ENCODE results near the gene OPCML.

The OPCML gene

DNA sequence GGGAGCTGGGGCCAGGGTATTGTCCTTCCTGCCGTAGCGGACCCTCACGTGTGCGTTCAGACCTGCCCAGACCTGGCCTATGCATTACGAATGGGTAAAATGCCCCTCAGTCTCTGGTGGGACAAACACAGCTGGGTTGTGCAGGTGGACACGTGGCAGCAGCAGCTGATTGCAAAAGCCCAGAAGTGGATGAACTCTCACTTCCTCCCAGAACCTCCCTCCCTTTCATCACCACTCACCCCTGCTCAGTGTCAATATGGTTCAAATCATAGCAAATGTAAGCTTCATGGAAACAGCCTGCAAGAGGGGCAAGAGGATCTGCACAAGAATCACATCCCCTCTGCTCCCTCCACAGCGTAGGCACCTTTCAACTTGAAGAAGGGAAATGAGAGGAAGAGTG lies 352.1 kb downstream of the OPCML start:
- no peak for DNase-seq (ENCODE audit: low read depth in 2 of 2)

- no peak for DNase-seq (ENCODE audit: low read depth in 2 of 2)
These were observed 355.6 kb downstream of the OPCML start for GRCh38 chr11:133176748-133177147.

DNA sequence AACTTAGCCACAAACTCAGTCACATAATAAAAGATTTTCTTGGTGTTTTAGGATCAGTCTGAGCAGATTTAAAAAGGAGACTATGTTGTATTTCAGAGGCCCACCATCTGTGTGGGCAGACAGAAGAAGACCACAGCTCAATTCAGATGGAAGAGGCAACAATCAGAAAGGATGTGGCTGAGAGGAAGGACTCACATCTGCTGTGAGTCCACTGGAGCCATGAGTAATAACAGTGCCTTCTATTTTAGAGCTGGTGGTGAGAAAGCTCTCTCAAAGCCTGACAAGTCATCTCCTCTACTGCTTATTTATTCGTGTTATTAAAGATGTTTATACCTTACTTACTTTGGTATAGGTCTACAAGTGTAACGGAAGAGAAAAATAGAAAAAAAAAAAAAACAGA lies 357.2 kb downstream of the OPCML start:
- DNase-seq (ENCODE audit: low read depth in 2 of 2) = no peak

- DNase-seq (ENCODE audit: low read depth in 2 of 2) = no peak
These were observed 358.4 kb downstream of the OPCML start for GRCh38 chr11:133173810-133174412.

DNA sequence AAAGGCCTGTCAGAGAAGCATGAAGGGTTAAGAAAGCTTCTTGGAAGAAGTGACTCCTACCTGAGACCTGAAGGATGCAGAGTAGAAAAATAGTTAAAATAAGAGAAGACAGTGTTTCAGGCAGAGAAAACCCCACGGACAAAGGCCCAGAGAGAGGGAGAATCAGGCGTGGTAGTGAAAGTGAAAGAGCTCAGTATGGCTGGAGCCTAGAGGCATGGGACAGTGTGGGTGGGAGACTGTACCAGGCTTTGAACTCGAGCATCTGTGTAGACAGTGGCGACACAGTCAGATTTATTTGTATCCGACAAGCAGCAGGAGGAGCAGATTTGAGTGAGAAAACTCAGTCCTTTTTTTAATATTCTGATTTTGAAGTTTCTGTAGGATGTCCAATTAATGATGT lies 360.0 kb downstream of the OPCML start:
- DNase-seq (ENCODE audit: low read depth in 2 of 2) = no peak

DNA sequence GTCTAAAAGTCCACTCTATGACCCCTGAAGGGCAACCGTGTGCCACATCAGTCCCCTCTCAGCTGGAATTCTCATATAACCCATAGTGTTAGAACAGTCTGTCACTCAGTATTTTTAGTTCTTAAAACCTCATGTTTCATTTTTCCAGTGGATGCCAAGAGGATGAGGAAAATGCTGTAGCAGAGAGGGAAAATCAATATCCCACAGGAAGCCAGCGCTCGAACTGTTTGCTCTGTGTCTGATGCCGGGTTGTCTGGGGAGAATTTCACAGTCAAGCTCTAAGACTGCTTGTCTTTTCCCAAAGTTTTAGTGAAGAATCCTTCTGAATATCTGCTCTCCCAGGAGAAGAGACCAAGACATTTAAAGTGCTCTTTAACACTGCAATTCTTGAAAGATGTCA lies 360.9 kb downstream of the OPCML start:
- no peak for DNase-seq (ENCODE audit: low read depth in 2 of 2)

DNA sequence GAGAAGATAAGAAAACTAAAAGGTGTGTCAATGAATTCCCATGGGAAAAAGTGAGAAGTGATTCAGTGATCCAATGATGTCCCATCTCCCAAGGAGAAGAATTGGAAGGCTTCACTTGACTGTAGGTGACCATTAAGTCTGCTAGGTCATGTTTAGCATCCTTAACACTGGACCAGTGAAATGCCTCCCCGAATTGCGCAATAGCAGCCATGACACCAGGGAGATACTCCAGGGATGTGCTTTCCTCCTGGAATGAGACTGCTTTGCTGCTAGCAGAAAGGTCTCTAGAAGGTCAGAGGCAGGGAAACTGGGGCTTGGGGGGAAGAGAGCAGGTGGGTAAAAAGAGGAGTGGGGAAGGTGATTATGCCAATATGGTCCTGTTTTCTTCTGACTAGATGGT lies 364.3 kb downstream of the OPCML start:
- no peak for DNase-seq (ENCODE audit: low read depth in 2 of 2)

- no peak for DNase-seq (ENCODE audit: low read depth in 2 of 2)
These were observed 365.6 kb downstream of the OPCML start for GRCh38 chr11:133166662-133167061.

- no peak for DNase-seq (ENCODE audit: low read depth in 2 of 2)
These were observed 367.3 kb downstream of the OPCML start for GRCh38 chr11:133164986-133165385.

DNA sequence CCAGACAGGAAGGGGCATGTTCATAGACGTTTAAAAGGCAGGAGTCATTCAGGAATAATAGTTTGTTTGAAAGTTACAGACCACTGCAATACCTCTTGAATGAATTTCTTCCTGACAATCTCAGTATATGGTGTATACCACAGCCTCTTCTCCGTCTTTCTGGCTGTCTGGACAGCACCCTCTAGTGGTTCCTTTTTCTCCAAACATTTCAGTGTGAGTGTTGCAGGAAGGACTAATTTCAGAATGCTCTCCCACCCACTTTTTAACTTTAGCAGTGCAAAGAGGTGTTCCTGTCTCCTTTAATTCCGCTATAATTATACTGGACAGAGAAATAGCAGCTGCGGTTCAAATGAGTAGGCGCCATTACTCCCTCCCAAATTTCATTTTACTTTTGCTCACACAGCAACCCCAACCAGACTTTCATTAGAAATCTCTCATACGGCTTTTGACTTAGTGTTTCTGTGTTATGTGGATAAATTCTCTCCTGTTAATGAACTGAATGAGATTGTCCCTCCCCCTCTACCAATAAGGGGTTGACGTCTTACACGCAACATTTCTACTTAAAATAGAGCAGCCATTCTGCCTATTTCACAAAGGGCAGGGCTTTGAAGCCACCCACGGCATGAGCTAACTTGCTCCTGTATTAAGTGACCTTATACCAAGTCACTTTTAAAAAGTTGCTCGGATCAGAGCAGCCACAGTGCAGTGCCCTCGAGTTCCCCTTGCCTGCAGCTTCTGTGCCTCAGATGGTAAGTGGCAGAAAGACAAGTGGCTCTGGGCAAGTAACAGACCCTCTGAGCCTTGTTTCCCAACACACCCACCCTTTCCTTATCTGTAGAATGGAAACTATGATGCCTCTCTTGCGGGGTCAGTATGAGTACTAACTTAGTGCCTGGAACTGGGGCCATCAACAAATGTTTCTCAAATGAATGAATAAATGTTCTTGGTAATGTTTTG lies 368.6 kb downstream of the OPCML start:
- no peak for DNase-seq (ENCODE audit: low read depth in 2 of 2)

- DNase-seq (ENCODE audit: low read depth in 2 of 2) = no peak
These were observed 370.1 kb downstream of the OPCML start for GRCh38 chr11:133162227-133162626.

- no peak for DNase-seq (ENCODE audit: low read depth in 2 of 2)
These were observed 371.5 kb downstream of the OPCML start for GRCh38 chr11:133160754-133161153.

DNA sequence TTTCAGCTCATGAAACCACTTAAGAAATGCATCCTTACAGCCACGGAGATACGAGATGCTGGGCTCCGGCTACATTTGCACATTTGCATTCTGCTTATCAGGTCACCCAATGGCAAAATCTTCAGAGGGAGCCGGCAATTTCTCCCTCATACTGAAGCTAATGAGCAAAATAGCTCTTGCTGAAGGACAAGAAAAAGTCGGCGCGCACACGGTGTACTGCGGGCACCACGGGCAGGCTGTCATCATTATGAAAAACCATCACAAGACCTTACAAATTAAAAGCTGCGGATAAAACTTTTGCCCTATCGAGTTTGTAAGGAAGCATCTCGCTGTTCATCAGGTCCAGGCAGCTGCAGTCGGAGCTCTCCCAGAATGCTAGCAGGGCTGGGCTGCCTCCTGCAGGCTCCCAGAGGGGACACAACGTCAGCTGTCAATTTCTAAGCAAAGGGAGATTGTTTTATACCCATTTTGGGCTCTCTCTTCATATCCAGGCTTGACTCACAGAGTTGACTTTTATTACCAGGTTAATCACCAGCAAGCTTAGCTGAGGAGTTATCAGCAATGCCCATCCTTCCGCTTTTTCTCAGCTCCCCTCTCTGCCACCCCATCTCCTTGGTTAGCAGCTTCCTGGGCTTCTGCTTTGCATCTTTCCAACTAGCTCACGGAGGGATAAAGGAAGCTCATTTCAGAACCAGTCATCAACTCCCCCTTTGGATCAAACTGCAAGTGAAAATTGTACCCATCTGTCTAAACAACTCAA lies 375.1 kb downstream of the OPCML start:
- no peak for DNase-seq (ENCODE audit: low read depth in 2 of 2)

DNA sequence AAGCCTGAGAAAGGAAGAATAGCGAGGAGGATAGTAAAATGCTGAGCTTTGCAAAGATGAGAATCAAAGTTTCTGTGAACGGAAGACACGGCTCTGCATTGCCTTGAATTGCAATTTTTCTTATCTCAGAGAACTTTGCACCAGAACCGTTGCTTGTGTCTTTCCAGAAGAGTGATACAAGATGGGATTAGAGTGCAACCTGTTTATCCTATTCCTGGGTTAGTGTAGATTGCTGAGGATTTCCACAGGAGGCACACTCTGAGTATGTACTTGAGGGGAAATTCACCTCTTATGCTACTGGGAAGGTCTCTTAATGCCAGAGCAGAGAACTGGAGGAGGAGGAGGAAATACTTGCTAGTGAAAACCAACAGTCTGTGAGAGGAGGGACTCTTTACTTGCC lies 377.5 kb downstream of the OPCML start:
- no peak for DNase-seq (ENCODE audit: low read depth in 2 of 2)

- no peak for DNase-seq (ENCODE audit: low read depth in 2 of 2)
These were observed 378.2 kb downstream of the OPCML start for GRCh38 chr11:133154076-133154475.

DNA sequence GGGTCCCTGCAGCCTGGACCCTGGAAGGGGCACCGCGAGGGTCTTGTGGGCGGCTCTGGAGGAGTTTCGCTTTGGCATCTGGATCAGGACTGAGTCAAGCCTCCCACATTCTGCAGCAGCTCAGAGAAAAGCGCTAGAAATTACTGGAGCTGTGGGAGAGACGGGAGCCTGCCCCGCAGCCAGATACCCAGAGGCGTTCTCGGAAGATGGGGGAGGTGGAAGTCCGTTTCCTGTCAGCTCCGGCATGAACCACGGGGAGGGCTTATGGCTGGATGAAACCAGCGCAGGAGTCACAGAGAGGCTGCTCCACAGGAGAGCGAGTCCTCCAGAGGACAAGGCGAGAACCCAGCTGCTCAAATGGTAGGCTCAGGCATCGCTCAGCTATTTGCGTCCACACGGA lies 379.3 kb downstream of the OPCML start:
- DNase-seq (ENCODE audit: low read depth in 2 of 2) = no peak

DNA sequence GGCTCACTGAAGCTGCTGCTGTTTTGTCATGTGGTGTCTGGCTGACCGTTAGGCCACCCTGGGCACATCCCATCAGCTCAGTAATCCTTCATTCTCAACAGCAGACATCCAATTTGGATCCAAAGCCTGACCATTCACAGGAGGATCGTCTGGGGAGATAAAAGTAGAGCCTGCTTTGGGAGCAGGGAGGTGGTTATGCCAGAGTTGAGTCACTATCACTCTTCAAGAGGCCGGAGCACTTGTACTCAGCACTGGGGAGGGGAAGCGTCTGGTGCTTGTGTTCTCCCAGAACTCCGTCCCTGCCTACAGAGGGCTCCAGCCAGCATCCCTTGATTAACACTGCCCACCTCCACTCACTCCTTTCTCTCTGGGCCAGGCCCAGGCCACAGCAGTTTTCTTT lies 382.6 kb downstream of the OPCML start:
- no peak for DNase-seq (ENCODE audit: low read depth in 2 of 2)

- DNase-seq (ENCODE audit: low read depth in 2 of 2) = no peak
These were observed 384.7 kb downstream of the OPCML start for GRCh38 chr11:133147625-133148024.

DNA sequence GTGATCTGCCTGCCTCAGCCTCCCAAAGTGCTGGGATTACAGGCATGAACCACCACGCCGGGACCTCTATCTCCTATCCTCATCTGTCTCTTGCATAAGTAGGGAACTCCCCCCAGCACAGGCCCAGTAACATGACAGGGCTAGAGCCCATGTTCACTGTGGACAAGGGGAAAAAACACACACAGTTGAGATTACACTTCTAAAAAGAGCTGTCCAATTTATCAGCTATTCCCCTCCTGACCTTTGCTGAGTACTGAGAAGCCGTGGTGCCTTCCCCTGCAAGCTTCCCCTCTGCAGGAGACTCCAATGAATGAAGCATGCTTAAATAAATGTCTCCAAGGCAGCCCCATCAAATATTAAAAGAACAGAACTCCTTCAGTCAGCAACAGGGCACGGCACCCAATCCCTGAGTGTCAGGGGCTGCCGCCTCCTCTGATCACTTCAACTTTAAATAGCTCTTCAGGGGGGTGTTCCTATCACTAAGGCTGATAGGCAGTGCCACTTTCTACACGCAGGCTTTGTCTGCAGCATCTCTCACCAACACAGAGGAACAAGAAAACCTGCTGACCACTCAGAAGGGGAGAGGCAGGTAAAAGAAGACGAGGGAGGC lies 385.5 kb downstream of the OPCML start:
- DNase-seq (ENCODE audit: low read depth in 2 of 2) = no peak

GRCh38 chr11:133137939-133138338 lies 394.4 kb downstream of the OPCML start:
- no peak for DNase-seq (ENCODE audit: low read depth in 2 of 2)

DNA sequence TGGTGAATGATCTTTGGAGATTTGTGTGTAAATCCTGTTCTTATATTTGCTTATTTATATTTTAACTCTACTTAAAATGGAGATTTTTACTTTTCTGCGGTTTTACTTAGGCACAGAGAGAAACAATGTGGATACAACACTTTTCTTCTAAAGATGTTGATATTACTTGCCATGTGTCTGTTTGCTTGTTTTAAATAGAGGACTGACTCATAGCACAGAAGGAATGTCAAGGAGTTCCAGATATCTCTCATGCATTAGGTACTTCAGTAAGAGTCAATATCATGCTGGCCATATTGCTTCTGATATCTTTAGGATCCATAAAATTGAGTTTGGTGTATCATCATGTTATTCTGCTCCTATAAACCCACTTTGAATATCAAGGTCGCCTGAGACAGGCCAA lies 395.0 kb downstream of the OPCML start:
- DNase-seq (ENCODE audit: low read depth in 2 of 2) = no peak

DNA sequence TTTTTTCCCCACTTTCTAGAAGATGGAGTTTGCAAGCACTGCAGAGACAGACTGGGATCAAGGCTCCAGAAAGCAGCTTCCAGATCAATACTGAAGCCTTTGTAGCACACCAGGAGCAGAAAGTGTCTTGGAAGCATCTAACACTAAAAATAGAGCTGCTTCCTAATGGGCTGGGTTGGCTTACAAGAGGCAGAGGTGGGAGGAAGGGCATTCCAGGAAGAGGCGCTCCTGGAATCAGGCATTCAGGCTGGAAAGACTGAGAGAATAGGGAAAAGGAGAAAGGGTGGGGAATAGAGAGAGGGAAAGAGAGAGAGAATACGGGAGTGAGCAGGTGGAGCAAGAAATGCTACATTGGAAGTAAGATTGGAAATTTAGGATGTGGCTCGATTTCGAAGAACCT lies 395.9 kb downstream of the OPCML start:
- DNase-seq (ENCODE audit: low read depth in 2 of 2) = no peak
